Measurements from ENCODE around the gene HS3ST5.

HS3ST5 gene

GRCh38 chr6:114342826-114343781 lies at the start of gene HS3ST5:
Gene HS3ST5, minus strand, starts transcription at chr6:114343023. Its CDS starts 280,178 bp downstream, at chr6:114062845.
- peak; percentile 86 for DNase-seq (ENCODE audit: low read depth, low spot score)

- peak; percentile 60 for DNase-seq (ENCODE audit: low read depth, low spot score)
These were observed 47.4 kb upstream of the HS3ST5 start for GRCh38 chr6:114390176-114390575.

GRCh38 chr6:114389111-114389510 lies 46.3 kb upstream of the HS3ST5 start:
- DNase-seq (ENCODE audit: low read depth, low spot score), result peak; percentile 27

GRCh38 chr6:114382406-114382805 lies 39.6 kb upstream of the HS3ST5 start:
- DNase-seq (ENCODE audit: low read depth, low spot score), result no peak

- DNase-seq (ENCODE audit: low read depth, low spot score), result peak; percentile 27
These were observed 35.1 kb upstream of the HS3ST5 start for GRCh38 chr6:114377881-114378280.

- DNase-seq (ENCODE audit: low read depth, low spot score), result no peak
These were observed 33.9 kb upstream of the HS3ST5 start for GRCh38 chr6:114376611-114377175.

- DNase-seq (ENCODE audit: low read depth, low spot score), result no peak
These were observed 32.8 kb upstream of the HS3ST5 start for GRCh38 chr6:114375541-114376192.

- no peak for DNase-seq (ENCODE audit: low read depth, low spot score)
These were observed 24.6 kb upstream of the HS3ST5 start for GRCh38 chr6:114367315-114367961.

- DNase-seq (ENCODE audit: low read depth, low spot score), result no peak
These were observed 24.1 kb upstream of the HS3ST5 start for GRCh38 chr6:114366899-114367298.

- DNase-seq (ENCODE audit: low read depth, low spot score), result peak; percentile 81
These were observed 21.5 kb upstream of the HS3ST5 start for GRCh38 chr6:114364301-114364700.

GRCh38 chr6:114362957-114363356 lies 20.1 kb upstream of the HS3ST5 start:
- DNase-seq (ENCODE audit: low read depth, low spot score), result no peak

- no peak for DNase-seq (ENCODE audit: low read depth, low spot score)
These were observed 19.6 kb upstream of the HS3ST5 start for GRCh38 chr6:114362396-114362795.

GRCh38 chr6:114361036-114361435 lies 18.2 kb upstream of the HS3ST5 start:
- no peak for DNase-seq (ENCODE audit: low read depth, low spot score)

- DNase-seq (ENCODE audit: low read depth, low spot score), result no peak
These were observed 12.5 kb upstream of the HS3ST5 start for GRCh38 chr6:114355300-114355699.

- DNase-seq (ENCODE audit: low read depth, low spot score), result no peak
These were observed 11.7 kb upstream of the HS3ST5 start for GRCh38 chr6:114354482-114354881.

GRCh38 chr6:114346451-114346850 lies 3.6 kb upstream of the HS3ST5 start:
- no peak for DNase-seq (ENCODE audit: low read depth, low spot score)

- no peak for DNase-seq (ENCODE audit: low read depth, low spot score)
These were observed 2.1 kb upstream of the HS3ST5 start for GRCh38 chr6:114344971-114345275.

GRCh38 chr6:114344246-114344970 lies 1.6 kb upstream of the HS3ST5 start:
- DNase-seq (ENCODE audit: low read depth, low spot score), result no peak

GRCh38 chr6:114343782-114344144 lies 940 bp upstream of the HS3ST5 start:
- DNase-seq (ENCODE audit: low read depth, low spot score), result no peak

- DNase-seq (ENCODE audit: low read depth, low spot score), result peak; percentile 60
These were observed 567 bp downstream of the HS3ST5 start for GRCh38 chr6:114342086-114342825.

- DNase-seq (ENCODE audit: low read depth, low spot score), result peak; percentile 13
These were observed 3.1 kb downstream of the HS3ST5 start for GRCh38 chr6:114339706-114340105.
